ENCODE measurements around the gene ITPK1. TPM values are rescaled to one million over a fixed set of nuclear protein-coding genes. Genes with fewer than 3 reads are reported as not detected.

The ITPK1 gene
- total RNA-seq, result 43.8 TPM

GRCh38 chr14:93115821-93116675 is at the start of gene ITPK1:
TSS of gene ITPK1 (minus strand) at chr14:93115925. CDS start at chr14:93115163, 762 bp downstream.

GRCh38 chr14:92922883-92923743 is 192.6 kb downstream of the ITPK1 start, which contains the start of gene CHGA:
TSS of gene CHGA (plus strand) at chr14:92923150. CDS start at chr14:92923360, 210 bp downstream.

Other genes starting within 250 kb of the ITPK1 start
- 23.0 TPM for gene CHGA, start 192.8 kb downstream of the ITPK1 start, total RNA-seq
- 76.4 TPM for gene MOAP1, start 69.0 kb upstream of the ITPK1 start, total RNA-seq
- 11.0 TPM for gene LYSET, start 69.4 kb upstream of the ITPK1 start, total RNA-seq
- 13.7 TPM for gene GON7, start 91.1 kb upstream of the ITPK1 start, total RNA-seq
- gene UBR7, start 91.3 kb upstream of the ITPK1 start, total RNA-seq, result 44.7 TPM
- 45.7 TPM for gene BTBD7, start 217.1 kb upstream of the ITPK1 start, total RNA-seq
- not detected for gene COX8C, start 231.3 kb upstream of the ITPK1 start, total RNA-seq